Activated gamma-delta T cell treated with Interleukin-2 at 50 U/mL for 16 hours (primary cell): Measurements from ENCODE around the gene HOXA2.

Experiments
- DNase-seq: peaks from one replicate; pipeline ENCODE4 v3.0.0-alpha.2; 2020

The HOXA2 gene

DNA sequence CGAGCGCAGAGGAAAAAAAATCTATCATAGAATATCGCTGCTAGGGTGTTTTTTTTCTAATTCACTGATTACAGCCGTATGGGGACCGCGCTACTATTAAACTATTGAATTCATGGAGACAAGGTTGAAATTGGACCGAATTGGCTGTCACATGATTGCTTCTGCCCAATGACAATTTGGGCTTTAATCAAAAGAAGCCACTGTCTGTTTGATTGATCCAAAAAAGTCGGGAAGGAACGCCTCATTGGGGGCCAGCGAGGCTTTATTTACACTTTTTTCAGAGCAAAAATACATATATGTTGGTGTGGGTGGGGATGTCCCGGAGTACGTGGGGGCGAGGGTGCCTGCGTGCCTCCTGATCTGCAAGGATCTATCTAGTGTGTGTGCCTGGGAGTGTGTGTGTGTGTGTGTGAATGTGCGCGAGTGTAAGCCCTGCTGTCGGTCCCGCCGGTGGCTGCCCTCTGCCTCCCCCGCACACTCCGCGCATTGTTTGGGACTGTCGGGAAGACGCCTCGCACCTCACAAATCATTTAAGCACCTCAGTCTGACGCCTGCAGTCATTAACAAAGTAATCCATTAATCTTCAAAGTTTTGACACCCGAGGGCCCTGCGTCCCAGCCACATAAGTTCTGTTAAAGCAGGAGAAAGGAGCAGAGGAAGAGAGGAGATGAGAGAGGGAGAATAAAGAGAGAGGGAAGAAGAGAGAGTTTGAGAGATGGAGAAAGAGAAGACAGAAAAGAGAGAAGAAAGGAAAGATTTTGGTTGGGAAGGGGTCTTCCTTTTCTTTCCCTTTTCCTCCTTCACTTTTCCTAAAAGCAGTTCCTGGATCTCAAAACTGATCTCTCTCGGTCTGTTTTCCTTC lies at the start of gene HOXA2:
TSS of gene HOXA2 (minus strand) at position 103 of the 862 bp plus-strand sequence. CDS start 183 bp downstream, outside the sequence.
- DNase-seq = no peak

DNA sequence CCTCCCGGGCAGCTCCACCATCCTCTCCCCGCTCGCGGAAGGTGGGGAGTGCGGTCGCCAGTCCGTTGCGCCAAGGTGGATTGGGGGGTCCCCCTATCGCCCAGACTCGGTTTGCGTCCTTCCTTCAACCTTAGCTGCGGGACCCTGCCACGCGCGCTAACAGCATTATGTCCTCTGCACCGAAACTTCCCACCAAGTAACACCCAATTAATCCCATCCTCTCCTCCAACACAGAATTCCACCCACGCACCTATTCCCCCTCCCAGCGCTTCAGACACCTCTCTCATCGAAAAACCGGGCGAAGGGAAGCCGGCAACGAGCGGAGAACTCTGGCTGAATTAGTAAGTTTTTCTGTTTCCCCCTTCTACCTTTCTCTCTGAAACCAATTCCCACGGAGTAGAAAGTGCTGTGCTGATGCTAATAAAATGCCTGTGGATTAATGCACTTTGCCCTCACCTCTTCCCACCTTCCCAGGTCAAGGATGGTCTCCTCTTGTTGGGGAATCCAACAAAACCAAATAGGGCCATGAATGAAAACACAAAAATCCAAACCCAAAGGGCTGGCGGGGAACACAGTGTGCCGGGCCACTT lies 49.0 kb upstream of the HOXA2 start:
- no peak for DNase-seq

DNA sequence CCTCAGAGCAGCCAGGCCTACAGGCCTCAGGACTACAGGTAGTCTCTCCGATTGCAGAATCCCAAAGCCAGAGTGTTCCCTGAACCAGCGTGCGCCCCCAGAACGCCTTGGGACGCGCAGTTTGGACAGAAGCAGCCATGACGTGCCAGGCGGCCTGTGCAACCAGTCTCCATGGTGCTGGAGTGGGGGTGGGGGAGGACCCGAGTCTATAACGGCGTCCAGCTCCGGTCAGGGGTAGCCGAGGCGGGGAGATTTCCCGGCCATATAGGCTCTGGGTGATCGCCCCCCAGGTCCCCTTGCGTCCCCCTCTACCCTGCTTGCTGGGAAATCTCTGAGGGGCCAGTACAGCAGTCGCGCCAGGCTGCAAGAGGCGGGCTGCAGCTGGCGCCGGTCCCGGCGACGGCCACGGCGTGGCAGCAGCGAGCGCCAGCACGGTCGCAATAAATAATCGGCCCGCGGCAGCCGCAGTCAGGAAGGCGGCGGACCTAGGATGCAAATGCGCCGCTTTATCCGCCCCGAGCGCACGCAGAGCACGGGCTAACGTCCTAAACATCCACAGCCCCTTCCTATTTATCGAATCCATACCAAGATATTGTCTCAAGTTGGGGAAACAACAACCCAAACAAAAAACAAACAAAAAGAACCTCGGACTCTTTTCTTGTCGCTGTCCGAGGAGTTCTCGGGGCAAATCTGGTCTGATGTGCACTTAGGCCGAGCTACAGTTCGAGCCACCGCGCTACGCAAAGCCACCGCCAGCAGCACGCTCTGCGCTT lies 48.3 kb upstream of the HOXA2 start:
- DNase-seq = peak; percentile 51

DNA sequence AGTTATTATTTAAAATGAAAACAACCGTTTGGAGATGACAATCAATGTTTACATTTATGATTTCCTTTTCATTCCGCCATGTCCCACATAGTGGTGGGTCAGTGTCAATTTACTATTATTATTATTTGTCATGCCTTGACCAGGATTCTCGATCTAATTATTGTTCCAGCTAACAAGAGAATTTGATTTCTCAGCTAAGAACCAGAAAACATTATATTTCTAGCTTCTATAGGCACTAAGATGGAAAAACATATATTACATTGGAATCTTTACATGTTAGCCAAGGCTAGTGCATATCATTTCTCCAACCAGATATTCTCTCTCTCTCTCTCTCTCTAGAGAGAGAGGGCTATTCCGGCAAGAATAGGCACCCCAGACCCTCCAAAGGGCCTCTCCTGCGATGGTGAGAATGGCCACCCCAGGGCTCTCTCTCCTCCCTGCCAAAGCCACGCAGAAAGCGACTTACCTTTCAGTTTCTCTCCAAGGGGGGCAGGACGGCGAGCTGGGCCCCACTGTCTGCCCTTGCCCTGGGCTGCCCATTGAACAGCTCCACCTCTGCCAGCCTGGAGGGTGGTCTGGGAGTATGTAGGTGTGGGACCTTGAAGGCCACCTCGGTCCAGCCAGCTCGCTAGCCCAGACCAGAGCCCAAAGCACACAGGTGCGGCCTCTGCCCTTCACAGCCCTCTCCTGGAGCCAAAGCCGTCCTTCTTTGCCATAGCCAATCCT lies 47.5 kb upstream of the HOXA2 start:
- no peak for DNase-seq

DNA sequence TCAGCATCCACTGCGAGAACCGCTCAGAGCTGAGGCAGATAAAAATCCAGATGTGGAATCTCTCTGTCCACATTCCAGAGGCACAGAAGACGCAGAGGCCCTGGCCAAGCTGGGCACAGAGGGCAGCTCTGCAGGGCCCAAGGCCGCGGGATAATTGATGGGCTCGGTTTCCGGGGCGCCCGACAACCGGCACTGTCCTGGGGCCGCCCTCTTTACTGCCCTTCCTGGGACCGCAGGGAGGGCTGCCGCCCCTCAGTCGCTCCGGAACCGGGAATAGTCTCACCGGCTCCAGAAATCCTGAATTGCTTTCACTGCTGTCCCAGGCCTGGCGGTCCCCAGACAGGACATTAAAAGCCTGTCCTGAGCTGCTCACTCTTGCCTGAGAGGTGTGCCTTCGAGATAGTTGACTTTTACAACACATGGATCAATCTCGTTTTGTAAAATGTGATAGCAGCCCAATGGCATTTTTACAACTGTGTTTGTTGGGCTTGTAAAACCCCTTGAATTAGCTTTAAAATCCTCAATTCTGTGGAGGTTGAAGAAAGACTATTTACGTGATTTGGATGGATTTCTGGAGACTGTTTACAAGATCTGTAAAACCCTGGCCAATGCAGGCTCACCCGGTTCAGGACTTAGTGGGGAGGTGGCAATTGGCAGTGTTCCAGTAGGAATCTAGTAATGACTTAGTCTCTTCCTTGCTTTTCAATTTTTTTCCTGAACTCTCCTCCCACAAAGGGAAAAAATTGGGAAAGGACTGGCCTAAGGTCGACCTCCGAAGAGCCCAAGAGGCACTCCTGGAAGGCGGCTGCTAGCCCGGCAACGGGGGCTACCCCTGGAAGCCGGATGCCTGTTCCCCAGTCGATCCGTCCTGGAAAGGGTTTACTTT lies 46.5 kb upstream of the HOXA2 start:
- DNase-seq = no peak

DNA sequence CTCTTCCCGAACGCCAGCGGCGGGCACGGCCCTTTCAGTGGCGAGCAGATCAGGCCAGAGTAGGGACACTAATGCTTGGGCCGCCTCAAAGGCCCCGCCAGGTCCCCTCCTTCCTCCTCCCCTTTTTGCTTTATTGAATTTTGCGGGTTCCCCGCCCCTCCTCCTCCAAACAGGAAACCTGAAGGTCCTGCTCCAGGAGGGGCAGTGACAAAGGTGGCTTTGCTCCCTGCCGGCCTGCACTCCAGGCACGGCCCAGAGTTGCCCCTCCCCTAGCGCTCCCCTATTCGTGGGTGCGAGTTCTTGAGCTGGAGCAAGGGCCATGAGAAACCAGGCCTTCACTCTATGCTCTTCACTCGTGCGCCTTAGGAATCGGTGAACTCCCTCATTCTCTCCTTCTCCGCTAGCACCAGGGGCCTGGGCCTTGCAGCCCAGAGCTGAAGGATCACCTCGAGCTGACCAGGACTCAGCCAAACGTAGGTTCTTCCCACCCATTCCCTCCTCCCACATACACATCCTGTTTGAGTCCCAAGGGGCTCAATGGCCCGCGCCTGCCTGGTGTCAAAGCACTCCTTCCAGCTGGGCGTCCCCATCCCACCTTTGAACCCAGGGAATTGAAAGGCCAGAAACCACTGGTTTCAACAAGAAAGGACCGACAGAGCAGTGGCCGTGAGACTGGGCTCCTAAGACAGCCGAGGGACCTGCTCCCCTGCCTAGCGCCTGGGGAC lies 45.7 kb upstream of the HOXA2 start:
- DNase-seq = no peak

DNA sequence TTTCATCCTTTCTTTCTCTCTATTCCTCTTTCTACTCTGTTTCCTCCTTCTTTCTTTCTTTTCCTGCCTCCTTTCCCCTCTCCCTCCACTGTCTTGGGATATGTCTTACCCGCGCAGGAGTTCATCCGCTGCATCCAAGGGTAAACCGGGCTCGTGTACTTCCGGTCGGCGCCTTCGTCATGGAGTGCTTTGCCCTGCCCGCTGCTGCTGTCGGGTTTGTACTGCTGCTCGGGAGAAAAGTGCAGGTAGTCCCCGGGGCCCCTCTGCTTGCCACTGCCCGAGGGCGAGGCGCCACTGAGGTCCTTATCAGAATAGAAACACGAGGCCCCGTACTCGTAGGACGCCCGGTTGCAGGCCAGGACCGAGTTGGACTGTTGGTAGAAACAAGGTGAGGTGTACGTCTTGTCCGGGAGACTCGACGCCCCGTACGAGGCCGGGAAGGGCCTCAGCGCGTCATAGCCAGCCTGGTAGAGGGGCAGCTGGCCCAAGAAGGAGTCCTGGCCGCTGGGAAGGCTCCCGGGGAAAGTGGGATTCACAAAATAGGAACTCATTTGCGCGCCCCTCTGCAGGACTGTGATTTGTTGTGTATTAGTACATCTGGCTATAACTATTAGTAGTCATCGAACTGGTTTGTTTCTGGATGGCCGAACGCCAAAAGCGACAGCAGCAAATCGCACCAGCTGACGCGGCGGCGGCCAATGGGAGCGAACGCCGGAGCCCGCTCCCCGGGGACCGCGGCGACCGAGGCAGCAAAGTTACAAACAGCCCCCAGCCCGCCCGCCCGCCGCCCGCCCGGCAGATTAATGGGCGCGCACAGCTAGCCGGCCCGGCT lies 44.9 kb upstream of the HOXA2 start, which contains the start of gene HOXA6:
TSS of gene HOXA6 (minus strand) at position 576 of the 832 bp plus-strand sequence. CDS start at position 551, 25 bp downstream.
- no peak for DNase-seq

DNA sequence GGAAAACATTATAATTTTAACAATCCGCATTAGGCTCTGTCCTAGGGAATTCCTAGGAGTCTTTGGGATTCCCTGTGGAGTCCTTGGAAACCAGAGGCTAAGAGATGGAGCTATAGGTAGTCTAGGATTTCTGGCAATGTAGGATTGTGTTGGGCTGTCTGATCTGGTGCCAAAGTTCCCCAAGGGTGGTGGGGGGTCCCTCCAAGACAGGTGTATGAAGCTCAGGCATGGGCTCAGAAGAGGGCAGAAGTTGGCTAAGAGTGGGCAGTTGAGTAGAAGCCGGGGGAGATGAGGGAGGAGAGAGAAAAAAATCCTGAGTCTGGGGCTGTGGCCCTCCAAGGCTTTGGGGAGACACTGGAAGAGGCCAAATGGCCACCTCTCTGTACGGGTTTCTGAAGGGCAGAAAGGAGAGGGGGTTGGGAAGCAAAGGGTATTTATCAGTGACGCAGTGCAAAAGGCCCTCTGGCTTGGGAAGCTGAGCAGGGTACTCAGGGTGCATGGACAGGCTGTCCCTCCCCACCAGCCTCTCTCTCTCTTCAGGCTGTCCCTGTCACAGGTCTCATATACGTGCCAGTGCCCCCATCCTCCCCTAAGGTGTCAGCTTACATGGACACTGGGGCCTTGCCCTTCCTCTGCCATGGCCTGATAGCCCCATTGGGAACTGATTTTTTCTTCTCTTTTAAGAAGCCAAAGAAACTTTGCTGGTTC lies 44.2 kb upstream of the HOXA2 start:
- DNase-seq = no peak

DNA sequence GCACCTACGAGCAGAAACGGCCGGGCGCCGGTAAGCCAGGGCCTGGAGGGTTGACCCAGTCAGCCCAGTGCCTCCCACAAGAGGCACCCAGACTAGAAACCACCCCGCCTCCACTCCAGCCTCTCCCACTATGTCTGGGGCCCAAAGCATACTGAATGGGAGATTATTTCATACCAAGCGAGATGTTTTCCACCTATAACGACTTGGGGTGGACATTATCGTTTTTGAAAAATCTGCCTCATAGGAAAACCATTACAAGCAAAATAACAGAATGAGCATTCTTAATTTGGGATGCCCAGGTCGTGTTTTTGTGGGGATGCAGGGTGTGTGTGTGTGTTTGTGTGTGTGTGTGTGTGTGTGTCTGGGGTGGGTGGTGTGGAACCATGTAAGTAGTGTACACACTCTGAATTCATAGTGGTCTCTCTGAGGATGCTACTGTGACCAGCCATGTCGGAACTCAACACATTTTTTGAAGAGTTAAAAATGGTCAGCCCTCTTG lies 43.5 kb upstream of the HOXA2 start:
- no peak for DNase-seq

DNA sequence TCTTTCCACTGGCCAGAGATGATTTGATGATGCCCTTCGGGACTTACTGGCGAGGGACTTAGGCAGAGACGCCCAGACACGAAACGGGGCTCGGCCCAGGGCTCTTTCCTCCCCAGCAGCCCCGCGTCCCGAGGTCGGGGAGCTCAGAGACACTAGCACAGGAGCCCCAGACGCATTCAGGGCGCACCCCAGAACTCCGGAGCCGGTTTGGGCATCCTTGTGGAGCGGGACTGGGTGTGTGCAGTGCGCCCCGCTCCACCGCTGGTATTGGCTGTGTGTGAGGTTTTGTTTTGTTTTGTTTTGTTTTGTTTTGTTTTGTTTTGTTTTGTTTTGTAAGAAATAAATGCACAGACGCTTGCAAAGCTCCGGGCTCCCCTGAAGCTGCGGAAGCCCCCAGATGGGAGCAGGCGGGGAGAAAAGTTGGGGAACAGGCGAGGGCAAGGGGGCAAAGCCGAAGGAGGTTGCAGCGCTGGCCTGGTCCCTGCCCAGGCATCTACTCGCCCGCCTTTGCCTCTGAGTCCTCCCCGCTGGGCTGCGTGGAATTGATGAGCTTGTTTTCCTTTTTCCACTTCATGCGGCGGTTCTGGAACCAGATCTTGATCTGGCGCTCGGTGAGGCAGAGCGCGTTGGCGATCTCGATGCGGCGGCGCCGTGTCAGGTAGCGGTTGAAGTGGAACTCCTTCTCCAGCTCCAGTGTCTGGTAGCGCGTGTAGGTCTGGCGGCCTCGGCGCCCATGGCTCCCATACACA lies 42.9 kb upstream of the HOXA2 start:
- DNase-seq = no peak

DNA sequence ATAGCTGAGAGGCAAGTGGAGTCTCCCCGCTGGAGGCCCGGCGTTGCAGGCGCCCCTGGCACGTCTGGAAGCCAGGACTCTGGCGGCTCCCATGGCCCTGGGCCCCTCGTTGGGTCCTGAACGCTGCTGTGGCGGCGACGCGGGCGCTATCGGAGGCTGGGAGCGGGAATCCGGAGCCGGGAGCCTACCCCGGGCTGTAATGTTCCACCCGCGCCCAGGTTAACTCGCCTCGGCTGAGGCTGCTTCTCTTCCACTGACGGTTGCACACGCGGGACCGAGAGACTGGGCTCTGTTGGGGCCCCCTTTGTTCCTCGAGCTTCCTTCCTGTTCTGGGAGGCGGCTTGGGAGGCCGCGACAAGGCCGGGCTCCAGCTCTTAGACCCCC lies 42.3 kb upstream of the HOXA2 start:
- no peak for DNase-seq

DNA sequence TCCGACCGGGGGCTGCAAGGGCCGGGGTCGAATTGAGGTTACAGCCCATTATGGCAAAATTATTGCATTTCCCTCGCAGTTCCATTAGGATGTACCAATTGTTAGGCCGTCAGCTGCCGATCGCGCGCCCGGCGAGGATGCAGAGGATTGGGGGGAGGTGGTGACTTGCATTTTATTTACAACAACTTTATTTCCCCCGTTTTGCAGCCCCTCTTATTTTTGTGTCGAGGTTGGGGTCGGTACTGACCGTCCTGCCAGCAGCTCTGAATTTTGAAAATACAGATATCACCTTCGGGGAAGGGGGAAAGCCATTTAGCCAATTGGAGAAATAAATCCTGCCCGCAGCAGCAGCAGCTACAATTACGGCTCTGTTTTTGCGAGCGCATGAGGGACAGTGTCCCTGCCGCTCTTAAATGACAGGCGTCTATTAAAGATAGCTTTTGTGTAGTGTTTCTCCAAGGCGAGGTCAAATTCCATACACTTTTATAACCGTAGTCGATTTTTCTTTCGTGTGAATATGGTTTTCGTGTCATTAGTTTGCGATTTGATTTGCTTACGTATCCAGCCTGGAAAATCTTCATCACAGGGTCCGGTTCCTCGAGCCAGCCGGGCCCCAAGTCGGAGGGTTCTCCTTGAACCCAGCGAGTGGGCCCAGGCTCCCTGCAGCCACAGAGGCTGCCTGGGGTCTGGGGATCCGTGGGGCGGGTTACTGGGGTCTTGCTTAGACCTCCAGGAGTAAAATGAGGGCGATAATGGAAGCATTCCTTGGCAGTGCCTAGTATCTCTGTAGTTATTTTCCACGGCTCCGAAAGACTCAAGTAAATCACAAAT lies 41.7 kb upstream of the HOXA2 start:
- no peak for DNase-seq

DNA sequence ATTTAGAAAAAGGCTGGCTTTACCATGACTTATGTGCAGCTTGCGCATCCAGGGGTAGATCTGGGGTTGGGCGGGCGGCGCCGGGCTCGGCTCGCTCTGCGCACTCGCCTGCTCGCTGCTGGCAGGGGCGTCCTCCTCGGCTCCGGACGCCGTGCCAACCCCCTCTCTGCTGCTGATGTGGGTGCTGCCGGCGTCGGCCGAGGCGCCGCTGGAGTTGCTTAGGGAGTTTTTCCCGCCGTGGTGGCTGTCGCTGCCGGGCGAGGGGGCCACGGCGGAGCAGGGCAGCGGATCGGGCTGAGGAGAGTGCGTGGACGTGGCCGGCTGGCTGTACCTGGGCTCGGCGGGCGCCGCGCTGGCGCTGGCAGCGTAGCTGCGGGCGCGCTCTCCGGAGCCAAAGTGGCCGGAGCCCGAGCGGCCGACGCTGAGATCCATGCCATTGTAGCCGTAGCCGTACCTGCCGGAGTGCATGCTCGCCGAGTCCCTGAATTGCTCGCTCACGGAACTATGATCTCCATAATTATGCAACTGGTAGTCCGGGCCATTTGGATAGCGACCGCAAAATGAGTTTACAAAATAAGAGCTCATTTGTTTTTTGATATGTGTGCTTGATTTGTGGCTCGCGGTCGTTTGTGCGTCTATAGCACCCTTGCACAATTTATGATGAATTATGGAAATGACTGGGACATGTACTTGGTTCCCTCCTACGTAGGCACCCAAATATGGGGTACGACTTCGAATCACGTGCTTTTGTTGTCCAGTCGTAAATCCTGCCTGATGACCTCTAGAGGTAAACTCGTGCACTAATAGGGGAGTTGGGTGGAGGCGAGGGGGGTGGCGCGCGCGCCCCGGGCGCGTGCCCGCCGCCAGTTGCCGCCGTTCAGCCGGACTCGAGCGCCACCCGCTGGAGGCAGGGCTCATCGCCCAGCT lies 40.8 kb upstream of the HOXA2 start, which contains the start of gene HOXA5:
TSS of gene HOXA5 (minus strand) at position 659 of the 927 bp plus-strand sequence. CDS start at position 585, 74 bp downstream.
- no peak for DNase-seq

DNA sequence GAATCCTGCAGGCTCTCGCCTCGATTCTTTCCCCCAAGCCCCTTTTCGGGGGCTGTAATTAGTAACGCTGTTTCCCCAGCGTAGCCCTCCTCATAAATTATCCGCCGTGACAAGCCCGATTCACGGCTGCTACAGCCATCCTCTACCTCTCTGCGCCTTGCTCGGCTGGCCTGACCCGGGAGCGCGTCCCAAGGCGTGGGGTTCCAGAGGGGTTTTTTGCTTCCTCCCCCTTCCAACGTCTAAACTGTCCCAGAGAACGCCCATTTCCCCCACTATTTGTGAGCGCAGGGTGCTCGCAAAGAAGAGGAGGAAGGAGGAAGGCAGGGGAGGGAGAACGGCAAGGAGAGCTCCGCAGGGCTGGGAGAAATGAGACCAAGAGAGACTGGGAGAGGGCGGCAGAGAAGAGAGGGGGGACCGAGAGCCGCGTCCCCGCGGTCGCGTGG lies 40.1 kb upstream of the HOXA2 start:
- no peak for DNase-seq

DNA sequence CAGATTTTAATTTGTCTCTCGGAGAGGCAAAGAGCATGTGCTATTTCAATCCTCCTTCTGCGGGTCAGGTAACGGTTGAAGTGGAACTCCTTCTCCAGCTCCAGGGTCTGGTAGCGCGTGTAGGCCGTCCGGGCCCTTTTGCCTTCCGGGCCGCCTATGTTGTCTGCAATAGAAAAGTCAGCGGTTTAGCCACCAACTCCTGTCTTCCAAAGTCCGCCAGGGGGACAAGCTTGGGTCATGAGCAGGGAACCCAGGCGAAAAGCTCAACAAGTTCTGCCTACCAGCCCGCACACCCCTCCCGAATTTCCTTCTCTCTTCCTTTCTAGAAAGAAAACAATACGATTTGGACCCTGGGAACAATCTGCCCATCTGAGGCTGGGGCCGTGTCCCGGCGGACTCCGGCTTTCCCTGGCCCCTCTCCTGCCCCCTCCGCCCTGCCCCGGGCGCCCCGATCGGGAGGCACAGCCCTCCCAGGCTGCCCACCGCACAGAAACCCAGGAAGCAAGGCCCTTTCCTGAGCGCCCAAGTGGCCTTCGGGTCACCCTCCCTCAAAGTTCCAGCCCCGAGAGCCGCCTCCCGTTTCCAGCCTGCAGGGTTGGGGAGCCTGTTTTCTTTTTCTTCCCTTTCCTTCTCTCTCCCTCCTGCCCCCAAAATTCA lies 39.6 kb upstream of the HOXA2 start:
- DNase-seq = no peak
